Mesodermal cell (in vitro differentiated cells): ENCODE measurements around the gene INPP4B.

ENCODE experiments used
- H3K27ac ChIP-seq: 2 replicates; pipeline ENCODE4 v1.7.0; 2013; ENCODE audit warnings: mild to moderate bottlenecking, low read depth, low read length, moderate library complexity; ENCODE audit not compliant: severe bottlenecking
- H3K36me3 ChIP-seq: 2 replicates; pipeline ENCODE4 v1.7.1; 2013; ENCODE audit warnings: mild to moderate bottlenecking, low read length, moderate library complexity; ENCODE audit not compliant: control insufficient read depth, insufficient read depth
- H3K4me1 ChIP-seq: one replicate; pipeline ENCODE4 v1.7.1; 2013; ENCODE audit warnings: mild to moderate bottlenecking, low read length; ENCODE audit not compliant: insufficient read depth, control insufficient read depth, poor library complexity, severe bottlenecking
- H3K4me3 ChIP-seq: 2 replicates; pipeline ENCODE4 v1.7.0; 2013; ENCODE audit warnings: low read length, control low read depth, mild to moderate bottlenecking; ENCODE audit not compliant: insufficient read depth, poor library complexity, severe bottlenecking; ENCODE audit errors: extremely low read depth
- H3K9me3 ChIP-seq: 2 replicates; pipeline ENCODE4 v1.7.1; 2013; ENCODE audit warnings: mild to moderate bottlenecking, low read length, moderate library complexity; ENCODE audit not compliant: control insufficient read depth
- WGBS, 2 experiments: methylation state at CpG; one replicate each; pipeline ENCODE4 v1.1.5; 2013; ENCODE audit warnings: missing lambda C conversion rate in 2 of 2; ENCODE audit not compliant: insufficient coverage in 2 of 2; 5-methylcytosine and 5-hydroxymethylcytosine counted together

Gene INPP4B

GRCh38 chr4:142330311-142330710 lies 515.8 kb downstream of the INPP4B start:
- Histone ChIP-seq H3K9me3 (no peaks in the 10 kb centered on the region), H3K4me3 (no peak overlapping the region), H3K27ac (no peak overlapping the region), H3K36me3 (no peaks in the 10 kb centered on the region), H3K4me1 (no peaks in the 10 kb centered on the region)
- WGBS, 2 experiments, result 94 to 98% methylated on average over 5 of the region's 5 CpGs

GRCh38 chr4:142329313-142329712 lies 516.8 kb downstream of the INPP4B start:
- no CpG with 5 or more reads among the region's 1 CpG for WGBS, 2 experiments
- H3K9me3 ChIP-seq, result no peaks in the 10 kb centered on the region
- H3K4me3 ChIP-seq, result no peak overlapping the region
- H3K27ac ChIP-seq, result no peak overlapping the region
- H3K4me1 ChIP-seq, result no peaks in the 10 kb centered on the region
- H3K36me3 ChIP-seq, result no peaks in the 10 kb centered on the region

GRCh38 chr4:142326181-142326580 lies 519.9 kb downstream of the INPP4B start:
- no peak overlapping the region for H3K27ac ChIP-seq
- H3K4me3 ChIP-seq, result no peak overlapping the region
- no peaks in the 10 kb centered on the region for H3K36me3 ChIP-seq
- no peaks in the 10 kb centered on the region for H3K9me3 ChIP-seq
- 75 to 100% methylated on average over 1 to 2 of the region's 4 CpGs for WGBS, 2 experiments
- H3K4me1 ChIP-seq, result no peaks in the 10 kb centered on the region

GRCh38 chr4:142324572-142324971 lies 521.5 kb downstream of the INPP4B start:
- no peak overlapping the region for H3K27ac ChIP-seq
- 60 to 92% methylated on average over 1 of the region's 1 CpG for WGBS, 2 experiments
- H3K4me3 ChIP-seq, result no peak overlapping the region
- no peaks in the 10 kb centered on the region for H3K36me3 ChIP-seq
- no peaks in the 10 kb centered on the region for H3K9me3 ChIP-seq
- H3K4me1 ChIP-seq, result no peaks in the 10 kb centered on the region

GRCh38 chr4:142322996-142323395 lies 523.1 kb downstream of the INPP4B start:
- Histone ChIP-seq H3K9me3 (no peaks in the 10 kb centered on the region), H3K36me3 (no peaks in the 10 kb centered on the region), H3K27ac (no peak overlapping the region), H3K4me1 (no peaks in the 10 kb centered on the region), H3K4me3 (no peak overlapping the region)
- WGBS, 2 experiments, result 92 to 100% methylated on average over 1 of the region's 2 CpGs

- H3K9me3 ChIP-seq, result no peaks in the 10 kb centered on the region
- H3K27ac ChIP-seq, result no peak overlapping the region
- H3K4me1 ChIP-seq, result no peaks in the 10 kb centered on the region
- H3K36me3 ChIP-seq, result no peaks in the 10 kb centered on the region
- H3K4me3 ChIP-seq, result no peak overlapping the region
- WGBS, 2 experiments, result 78 to 100% methylated on average over 1 of the region's 1 CpG
Measured at GRCh38 chr4:142318280-142318679, 527.8 kb downstream of the INPP4B start.

GRCh38 chr4:142316913-142317312 lies 529.2 kb downstream of the INPP4B start:
- 73 to 92% methylated on average over 2 of the region's 2 CpGs for WGBS, 2 experiments
- Histone ChIP-seq H3K9me3 (no peaks in the 10 kb centered on the region), H3K4me1 (no peaks in the 10 kb centered on the region), H3K36me3 (no peaks in the 10 kb centered on the region), H3K27ac (no peak overlapping the region), H3K4me3 (no peak overlapping the region)

GRCh38 chr4:142316025-142316424 lies 530.1 kb downstream of the INPP4B start:
- WGBS, 2 experiments, result 100% methylated on average over 1 of the region's 2 CpGs
- no peak overlapping the region for H3K27ac ChIP-seq
- no peaks in the 10 kb centered on the region for H3K9me3 ChIP-seq
- no peaks in the 10 kb centered on the region for H3K36me3 ChIP-seq
- no peaks in the 10 kb centered on the region for H3K4me1 ChIP-seq
- no peak overlapping the region for H3K4me3 ChIP-seq

GRCh38 chr4:142314686-142315085 lies 531.4 kb downstream of the INPP4B start:
- no peak overlapping the region for H3K4me3 ChIP-seq
- H3K9me3 ChIP-seq, result no peaks in the 10 kb centered on the region
- no peaks in the 10 kb centered on the region for H3K4me1 ChIP-seq
- 99 to 100% methylated on average over 5 of the region's 7 CpGs for WGBS, 2 experiments
- no peak overlapping the region for H3K27ac ChIP-seq
- no peaks in the 10 kb centered on the region for H3K36me3 ChIP-seq

GRCh38 chr4:142314247-142314646 lies 531.9 kb downstream of the INPP4B start:
- Histone ChIP-seq H3K36me3 (no peaks in the 10 kb centered on the region), H3K4me3 (no peak overlapping the region), H3K9me3 (no peaks in the 10 kb centered on the region), H3K27ac (no peak overlapping the region), H3K4me1 (no peaks in the 10 kb centered on the region)
- 100% methylated on average over 1 of the region's 1 CpG; no CpG with 5 or more reads in 1 of the 2 experiments for WGBS, 2 experiments

GRCh38 chr4:142312391-142312790 lies 533.7 kb downstream of the INPP4B start:
- H3K36me3 ChIP-seq, result no peaks in the 10 kb centered on the region
- no peaks in the 10 kb centered on the region for H3K9me3 ChIP-seq
- H3K27ac ChIP-seq, result no peak overlapping the region
- 95% methylated on average over 3 of the region's 3 CpGs for WGBS, 2 experiments
- H3K4me1 ChIP-seq, result no peaks in the 10 kb centered on the region
- no peak overlapping the region for H3K4me3 ChIP-seq
